Prostate gland (tissue), 2 donors: ENCODE results near the gene ZNF512B.

Source experiments
- POLR2A ChIP-seq: fragments of 450-650 bp; IDR thresholded peaks from one replicate; pipeline ENCODE4 v1.6.1; 2016; ENCODE audit warnings: antibody characterized with exemption, mild to moderate bottlenecking
- POLR2AphosphoS5 ChIP-seq: sonication (generic); formaldehyde crosslinking; IDR thresholded peaks from one replicate; pipeline ENCODE4 v1.6.1; 2017; ENCODE audit warnings: antibody characterized with exemption
- TF ChIP-seq, protein P1 (sequence below), 4 experiments: fragments of 200-600 bp in 2 of 4; fragments of 450-650 bp in 2 of 4; sonication (generic) in 2 of 4; IDR thresholded peaks; 1 replicate in 3 of 4; 2 replicates in 1 of 4; pipeline ENCODE4 v1.5.1; 2016 to 2019; ENCODE audit warnings: antibody characterized with exemption in 4 of 4, mild to moderate bottlenecking in 2 of 4, moderate library complexity in 2 of 4

DNA sequence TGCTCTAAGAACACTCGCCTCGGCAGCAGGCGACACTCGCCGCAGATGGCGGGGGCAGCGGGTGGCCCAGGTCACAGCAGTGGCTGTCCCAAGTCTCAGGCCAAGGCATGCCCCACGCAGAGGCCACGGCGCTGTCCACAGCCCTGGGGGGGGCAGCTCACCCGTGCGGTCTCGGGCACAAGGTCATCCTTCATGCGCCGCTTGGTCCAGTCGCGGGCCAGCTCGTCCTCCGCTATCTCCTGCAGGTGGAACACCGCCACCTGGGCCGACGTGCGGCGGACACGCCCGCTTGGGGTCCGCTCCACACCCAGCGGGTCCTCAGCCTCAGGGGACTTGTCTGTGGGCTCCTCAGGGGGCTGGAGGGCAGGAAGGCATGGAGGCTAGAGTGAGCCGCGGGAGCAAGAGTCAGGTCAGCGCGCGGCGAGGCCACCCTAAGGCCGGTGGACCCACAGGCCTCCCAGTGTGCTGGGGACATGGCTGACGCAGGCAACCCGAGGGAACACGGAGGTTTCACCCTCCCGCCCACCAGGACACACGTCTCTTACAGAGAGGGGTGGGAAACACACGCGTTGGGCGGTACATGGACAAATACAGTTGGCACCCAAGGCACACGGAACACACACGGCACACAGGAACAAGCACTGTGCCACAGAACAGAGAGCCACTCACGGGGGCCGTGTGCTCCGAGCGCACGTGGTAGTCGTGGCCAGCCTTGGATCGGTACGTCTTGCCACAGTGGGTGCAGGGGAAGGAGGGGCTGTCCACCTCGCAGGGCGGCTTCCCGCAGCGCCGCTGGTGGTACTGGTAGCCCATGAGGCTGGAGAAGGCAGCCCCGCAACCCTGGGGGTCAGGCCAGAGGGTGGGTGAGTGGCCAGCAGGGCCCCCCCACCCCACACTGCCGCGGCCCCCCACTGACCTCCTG is 7.0 kb downstream of the ZNF512B start:
- TF ChIP-seq, protein P1, sequence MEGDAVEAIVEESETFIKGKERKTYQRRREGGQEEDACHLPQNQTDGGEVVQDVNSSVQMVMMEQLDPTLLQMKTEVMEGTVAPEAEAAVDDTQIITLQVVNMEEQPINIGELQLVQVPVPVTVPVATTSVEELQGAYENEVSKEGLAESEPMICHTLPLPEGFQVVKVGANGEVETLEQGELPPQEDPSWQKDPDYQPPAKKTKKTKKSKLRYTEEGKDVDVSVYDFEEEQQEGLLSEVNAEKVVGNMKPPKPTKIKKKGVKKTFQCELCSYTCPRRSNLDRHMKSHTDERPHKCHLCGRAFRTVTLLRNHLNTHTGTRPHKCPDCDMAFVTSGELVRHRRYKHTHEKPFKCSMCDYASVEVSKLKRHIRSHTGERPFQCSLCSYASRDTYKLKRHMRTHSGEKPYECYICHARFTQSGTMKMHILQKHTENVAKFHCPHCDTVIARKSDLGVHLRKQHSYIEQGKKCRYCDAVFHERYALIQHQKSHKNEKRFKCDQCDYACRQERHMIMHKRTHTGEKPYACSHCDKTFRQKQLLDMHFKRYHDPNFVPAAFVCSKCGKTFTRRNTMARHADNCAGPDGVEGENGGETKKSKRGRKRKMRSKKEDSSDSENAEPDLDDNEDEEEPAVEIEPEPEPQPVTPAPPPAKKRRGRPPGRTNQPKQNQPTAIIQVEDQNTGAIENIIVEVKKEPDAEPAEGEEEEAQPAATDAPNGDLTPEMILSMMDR (IDR thresholded peaks at IDR 0.05): no peak
- no peak for TF ChIP-seq POLR2A
- TF ChIP-seq POLR2AphosphoS5: no peak
